ENCODE results near the gene FAM72D. TPM values are rescaled to one million over a fixed set of nuclear protein-coding genes. Genes with fewer than 3 reads are reported as not detected.
"Not testable (repeated sequence)": the region's sequence is repeated elsewhere in the genome, so short reads cannot be mapped to it uniquely, and the experiment has no call there.

The FAM72D gene
- total and polyA plus RNA-seq, 2 of the 8 experiments (the other 6 are each of a cell fraction or from before 2014, with no cell fraction given): 4.9 to 12.7 TPM

DNA sequence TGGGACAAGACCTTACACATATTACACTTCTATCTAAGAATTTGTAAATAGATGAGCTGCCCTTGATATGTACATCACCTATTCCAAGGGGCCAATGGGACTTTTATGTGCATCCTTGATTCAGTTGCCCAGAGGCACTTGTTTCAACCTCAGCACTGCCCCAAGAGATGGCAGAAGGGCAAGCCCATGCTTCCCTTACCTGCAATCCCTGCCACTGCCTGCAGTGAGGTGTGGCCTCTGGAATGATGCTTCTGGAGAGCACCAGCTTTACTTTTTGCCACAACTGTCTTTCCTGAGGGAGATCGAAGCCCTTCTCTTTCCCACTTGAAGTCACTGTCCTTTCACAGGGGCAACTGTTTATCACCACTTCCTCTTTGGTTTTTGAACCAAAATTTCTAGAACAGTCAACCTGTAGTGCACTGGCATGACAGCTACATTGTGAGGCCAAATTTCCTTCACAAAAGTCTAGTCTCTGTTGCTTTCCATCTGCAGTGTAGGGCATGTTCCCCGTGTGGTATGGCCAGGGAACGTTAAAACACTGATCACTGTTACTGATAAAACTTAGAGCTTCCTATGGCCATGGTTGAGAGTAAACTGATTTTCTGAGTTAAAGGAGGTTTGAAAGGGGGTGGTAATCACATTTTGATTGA lies 48.6 kb downstream of the FAM72D start:
- H3K18ac ChIP-seq (ENCODE audit: extremely low read depth, low read length); H3K27ac ChIP-seq (ENCODE audit: low read depth, low read length); H2BK120ac ChIP-seq (replicated peaks; ENCODE audit: low read depth, low read length); H2BK12ac ChIP-seq (ENCODE audit: low read depth, low read length); H3K36me3 ChIP-seq (ENCODE audit: control insufficient read depth in 2 of 4, insufficient read depth in 4 of 4, low read length in 3 of 4); H4K8ac ChIP-seq (ENCODE audit: extremely low read depth, insufficient read depth, low read length); H3K4me1 ChIP-seq (replicated peaks in 1 of 4; ENCODE audit: control insufficient read depth in 3 of 4, insufficient read depth in 4 of 4, low read length in 3 of 4); FAIRE-seq; H2BK15ac ChIP-seq (ENCODE audit: low read length); H3K79me1 ChIP-seq (ENCODE audit: low read depth, low read length); H3K9ac ChIP-seq (replicated peaks in 1 of 4; ENCODE audit: extremely low read depth in 1 of 4, low read depth in 3 of 4, low read length in 3 of 4); H2AFZ ChIP-seq (ENCODE audit: low read length); H4K5ac ChIP-seq (ENCODE audit: insufficient read length, low read depth, low read length); H2AK5ac ChIP-seq (ENCODE audit: low read depth, low read length); H3K9me3 ChIP-seq (ENCODE audit: insufficient read depth in 2 of 2, low read depth in 1 of 2, low read length in 1 of 2); H3K4me3 ChIP-seq (ENCODE audit: extremely low read depth in 1 of 4, insufficient read depth in 2 of 4, low read depth in 3 of 4, low read length in 4 of 4); H4K20me1 ChIP-seq (replicated peaks in 1 of 2; ENCODE audit: control insufficient read depth in 1 of 2, insufficient read depth in 2 of 2, low read length in 2 of 2); H2BK5ac ChIP-seq (ENCODE audit: low read depth, low read length); H3K27me3 ChIP-seq (replicated peaks in 1 of 4; ENCODE audit: control insufficient read depth in 3 of 4, extremely low read depth in 1 of 4, insufficient read depth in 3 of 4, low read length in 3 of 4); H3K23ac ChIP-seq (ENCODE audit: insufficient read length); H4K91ac ChIP-seq (replicated peaks; ENCODE audit: insufficient read length, low read length); H3K56ac ChIP-seq (replicated peaks; ENCODE audit: insufficient read length, low read depth, low read length); CTCF ChIA-PET (ENCODE audit: partially characterized antibody); POLR2A ChIA-PET (ENCODE audit: partially characterized antibody); H2BK20ac ChIP-seq (ENCODE audit: low read length); DNase-seq (ENCODE audit: low read depth in 1 of 2, low spot score in 2 of 2); H3K79me2 ChIP-seq (ENCODE audit: control insufficient read depth in 1 of 2, insufficient read depth in 2 of 2, low read length in 2 of 2); H3K23me2 ChIP-seq (ENCODE audit: low read depth, low read length); H3K4me2 ChIP-seq (ENCODE audit: insufficient read depth in 1 of 2, low read depth in 2 of 2, low read length in 2 of 2); H3K14ac ChIP-seq (ENCODE audit: insufficient read length); H3K4ac ChIP-seq (replicated peaks; ENCODE audit: insufficient read length, low read depth, low read length): not testable (repeated sequence)
- 74% methylated on average over 2 of the region's 3 CpGs; no CpG with 5 or more reads in 1 of the 2 experiments for WGBS, 2 experiments (ENCODE audit: extremely low coverage in 1 of 2, insufficient coverage in 1 of 2, insufficient read length in 1 of 2, insufficient replicate concordance in 2 of 2, low coverage in 1 of 2, low lambda C conversion rate in 2 of 2, missing lambda C conversion rate in 1 of 2)

DNA sequence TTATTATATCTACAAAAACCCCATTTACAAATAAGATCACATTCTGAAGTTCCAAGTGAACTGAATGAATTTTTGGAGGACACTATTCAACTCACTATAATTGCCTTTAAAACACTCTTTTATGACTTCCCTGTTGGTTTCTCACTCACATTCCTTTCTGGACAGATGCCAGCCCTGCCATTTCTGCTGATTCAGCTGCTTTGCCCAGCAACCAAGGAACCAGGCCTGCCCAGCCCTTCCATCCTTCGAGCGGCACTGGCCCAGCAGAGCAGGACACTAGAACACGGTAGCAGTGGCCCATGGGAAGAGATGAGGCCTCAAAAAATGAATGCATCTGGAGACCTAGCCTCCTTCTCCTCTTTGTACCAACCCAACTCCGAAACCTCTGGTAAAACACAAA lies 50.5 kb downstream of the FAM72D start:
- H4K91ac ChIP-seq (replicated peaks; ENCODE audit: insufficient read length, low read length); H2BK12ac ChIP-seq (ENCODE audit: low read depth, low read length); POLR2A ChIA-PET (ENCODE audit: partially characterized antibody); H3K23ac ChIP-seq (ENCODE audit: insufficient read length); H3K4me2 ChIP-seq (ENCODE audit: insufficient read depth in 1 of 2, low read depth in 2 of 2, low read length in 2 of 2); H3K23me2 ChIP-seq (ENCODE audit: low read depth, low read length); H3K4me3 ChIP-seq (ENCODE audit: extremely low read depth in 1 of 4, insufficient read depth in 2 of 4, low read depth in 3 of 4, low read length in 4 of 4); H3K4me1 ChIP-seq (replicated peaks in 1 of 4; ENCODE audit: control insufficient read depth in 3 of 4, insufficient read depth in 4 of 4, low read length in 3 of 4); DNase-seq (ENCODE audit: low read depth in 1 of 2, low spot score in 2 of 2); H4K5ac ChIP-seq (ENCODE audit: insufficient read length, low read depth, low read length); H3K56ac ChIP-seq (replicated peaks; ENCODE audit: insufficient read length, low read depth, low read length); H3K79me2 ChIP-seq (ENCODE audit: control insufficient read depth in 1 of 2, insufficient read depth in 2 of 2, low read length in 2 of 2); H3K9ac ChIP-seq (replicated peaks in 1 of 4; ENCODE audit: extremely low read depth in 1 of 4, low read depth in 3 of 4, low read length in 3 of 4); H3K27me3 ChIP-seq (replicated peaks in 1 of 4; ENCODE audit: control insufficient read depth in 3 of 4, extremely low read depth in 1 of 4, insufficient read depth in 3 of 4, low read length in 3 of 4); H2BK5ac ChIP-seq (ENCODE audit: low read depth, low read length); H2BK20ac ChIP-seq (ENCODE audit: low read length); H4K20me1 ChIP-seq (replicated peaks in 1 of 2; ENCODE audit: control insufficient read depth in 1 of 2, insufficient read depth in 2 of 2, low read length in 2 of 2); H3K79me1 ChIP-seq (ENCODE audit: low read depth, low read length); H3K4ac ChIP-seq (replicated peaks; ENCODE audit: insufficient read length, low read depth, low read length); H4K8ac ChIP-seq (ENCODE audit: extremely low read depth, insufficient read depth, low read length); H3K14ac ChIP-seq (ENCODE audit: insufficient read length); H3K9me3 ChIP-seq (ENCODE audit: insufficient read depth in 2 of 2, low read depth in 1 of 2, low read length in 1 of 2); H3K18ac ChIP-seq (ENCODE audit: extremely low read depth, low read length); H3K36me3 ChIP-seq (ENCODE audit: control insufficient read depth in 2 of 4, insufficient read depth in 4 of 4, low read length in 3 of 4); H2BK15ac ChIP-seq (ENCODE audit: low read length); FAIRE-seq; H2BK120ac ChIP-seq (replicated peaks; ENCODE audit: low read depth, low read length); H2AFZ ChIP-seq (ENCODE audit: low read length); CTCF ChIA-PET (ENCODE audit: partially characterized antibody); H2AK5ac ChIP-seq (ENCODE audit: low read depth, low read length); H3K27ac ChIP-seq (ENCODE audit: low read depth, low read length): not testable (repeated sequence)
- WGBS, 2 experiments (ENCODE audit: extremely low coverage in 1 of 2, insufficient coverage in 1 of 2, insufficient read length in 1 of 2, insufficient replicate concordance in 2 of 2, low coverage in 1 of 2, low lambda C conversion rate in 2 of 2, missing lambda C conversion rate in 1 of 2): 92% methylated on average over 2 of the region's 4 CpGs; no CpG with 5 or more reads in 1 of the 2 experiments
